ENCODE measurements around the gene PLPP4.

Gene PLPP4

DNA sequence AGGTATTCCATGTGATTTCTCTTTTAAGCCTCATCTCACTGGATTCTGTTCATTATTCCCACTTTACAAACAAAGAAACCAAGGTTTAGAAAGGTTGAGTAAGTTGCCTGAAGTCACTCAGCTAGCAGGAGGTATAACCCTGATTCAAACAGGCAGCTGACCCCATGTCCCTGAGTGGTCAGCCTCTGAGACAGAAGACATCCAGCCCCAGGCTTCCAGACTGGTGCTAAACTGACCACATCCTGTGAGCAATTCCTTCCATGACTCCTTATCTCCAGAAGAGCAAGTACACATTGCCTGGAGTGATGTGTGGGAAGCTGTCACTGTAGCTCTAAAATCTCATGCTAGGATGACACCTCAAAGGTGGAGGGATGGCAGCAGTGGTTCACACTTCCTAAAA, 3.7 kb downstream of the PLPP4 start:
- H3K4me3 ChIP-seq (replicated peaks; ENCODE audit: low read depth, low read length): no peak overlapping the region
- DNase-seq (ENCODE audit: low read depth): peak; percentile 84
- TF ChIP-seq, protein P1, sequence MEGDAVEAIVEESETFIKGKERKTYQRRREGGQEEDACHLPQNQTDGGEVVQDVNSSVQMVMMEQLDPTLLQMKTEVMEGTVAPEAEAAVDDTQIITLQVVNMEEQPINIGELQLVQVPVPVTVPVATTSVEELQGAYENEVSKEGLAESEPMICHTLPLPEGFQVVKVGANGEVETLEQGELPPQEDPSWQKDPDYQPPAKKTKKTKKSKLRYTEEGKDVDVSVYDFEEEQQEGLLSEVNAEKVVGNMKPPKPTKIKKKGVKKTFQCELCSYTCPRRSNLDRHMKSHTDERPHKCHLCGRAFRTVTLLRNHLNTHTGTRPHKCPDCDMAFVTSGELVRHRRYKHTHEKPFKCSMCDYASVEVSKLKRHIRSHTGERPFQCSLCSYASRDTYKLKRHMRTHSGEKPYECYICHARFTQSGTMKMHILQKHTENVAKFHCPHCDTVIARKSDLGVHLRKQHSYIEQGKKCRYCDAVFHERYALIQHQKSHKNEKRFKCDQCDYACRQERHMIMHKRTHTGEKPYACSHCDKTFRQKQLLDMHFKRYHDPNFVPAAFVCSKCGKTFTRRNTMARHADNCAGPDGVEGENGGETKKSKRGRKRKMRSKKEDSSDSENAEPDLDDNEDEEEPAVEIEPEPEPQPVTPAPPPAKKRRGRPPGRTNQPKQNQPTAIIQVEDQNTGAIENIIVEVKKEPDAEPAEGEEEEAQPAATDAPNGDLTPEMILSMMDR (IDR thresholded peaks at IDR 0.05; ENCODE audit: low read length, missing control alignments): no peak

DNA sequence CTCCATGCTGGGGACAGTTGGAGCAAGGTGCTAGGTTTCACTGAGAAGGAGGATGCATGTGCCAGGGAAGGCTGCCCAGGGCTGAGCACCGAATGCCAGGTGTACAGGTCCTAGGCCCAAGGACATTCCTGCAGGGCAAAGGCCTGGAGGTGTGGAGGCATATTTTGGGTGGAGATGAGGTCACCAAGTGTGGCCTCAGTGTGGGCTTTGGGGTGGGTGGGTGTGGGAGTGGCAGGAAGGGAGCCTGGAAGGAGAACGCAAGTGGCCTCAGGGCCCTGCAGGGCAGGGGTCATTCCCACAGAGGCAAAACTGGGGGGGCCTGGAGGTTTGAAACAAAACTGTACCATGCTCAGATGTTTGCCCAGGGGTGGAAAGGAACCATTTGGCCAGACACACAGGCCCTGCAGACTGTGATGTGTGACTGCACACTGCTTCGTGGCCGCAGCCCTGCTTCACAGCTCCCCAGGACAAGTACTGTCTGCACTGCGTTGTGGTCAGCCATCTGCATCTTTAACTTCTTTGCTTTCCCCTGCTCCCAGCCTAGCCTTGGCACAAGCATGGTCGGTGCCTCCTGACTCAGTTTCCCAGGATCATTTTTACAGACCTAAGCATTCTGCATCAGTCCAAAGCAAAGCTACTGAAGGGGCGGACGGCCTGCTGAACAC, 5.1 kb downstream of the PLPP4 start:
- DNase-seq (ENCODE audit: low read depth): no peak
- H3K4me3 ChIP-seq (replicated peaks; ENCODE audit: low read depth, low read length): no peak overlapping the region
- TF ChIP-seq, protein P1 (IDR thresholded peaks at IDR 0.05; ENCODE audit: low read length, missing control alignments): no peak

DNA sequence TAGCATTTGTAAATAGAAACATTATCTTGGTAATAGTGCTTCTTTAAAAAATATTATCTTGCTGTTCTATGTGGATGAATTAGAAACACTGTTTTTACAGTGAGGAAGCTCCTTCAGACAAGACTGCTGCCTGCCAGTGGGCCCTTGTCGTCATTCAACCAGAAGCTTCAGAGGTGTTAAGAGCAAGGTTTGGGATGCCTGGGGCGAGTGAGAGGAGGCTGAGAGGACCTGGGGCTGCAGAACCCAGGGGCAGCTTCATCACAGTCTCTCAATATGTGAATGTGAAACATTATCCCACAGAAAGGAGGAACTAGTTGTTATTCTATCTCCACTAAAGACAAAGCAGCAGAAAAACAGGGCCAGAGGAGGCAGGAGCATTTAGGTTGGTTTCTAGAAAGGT, 8.1 kb downstream of the PLPP4 start:
- DNase-seq (ENCODE audit: low read depth): no peak
- TF ChIP-seq, protein P1 (IDR thresholded peaks at IDR 0.05; ENCODE audit: low read length, missing control alignments): no peak
- no peak overlapping the region for H3K4me3 ChIP-seq (replicated peaks; ENCODE audit: low read depth, low read length)

DNA sequence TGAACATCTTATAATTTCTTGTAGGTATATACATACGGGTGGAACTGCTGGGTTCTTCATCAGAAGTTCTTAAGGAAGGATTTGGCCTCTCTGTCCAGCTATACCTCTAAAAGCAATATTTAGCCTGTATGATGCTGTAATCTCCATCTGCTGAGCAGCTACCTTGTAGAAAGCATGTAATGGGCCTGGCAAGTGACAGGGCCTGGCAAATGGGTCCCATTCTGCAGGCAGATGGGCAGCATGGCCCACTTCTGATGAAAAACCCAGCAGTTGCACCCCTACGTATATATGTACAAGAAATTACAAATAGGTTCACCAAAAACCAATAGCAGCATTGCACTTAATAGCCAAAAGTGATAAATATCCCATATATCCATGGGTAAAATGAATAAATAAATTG, 9.0 kb downstream of the PLPP4 start:
- TF ChIP-seq, protein P1 (IDR thresholded peaks at IDR 0.05; ENCODE audit: low read length, missing control alignments): no peak
- no peak for DNase-seq (ENCODE audit: low read depth)
- no peak overlapping the region for H3K4me3 ChIP-seq (replicated peaks; ENCODE audit: low read depth, low read length)

DNA sequence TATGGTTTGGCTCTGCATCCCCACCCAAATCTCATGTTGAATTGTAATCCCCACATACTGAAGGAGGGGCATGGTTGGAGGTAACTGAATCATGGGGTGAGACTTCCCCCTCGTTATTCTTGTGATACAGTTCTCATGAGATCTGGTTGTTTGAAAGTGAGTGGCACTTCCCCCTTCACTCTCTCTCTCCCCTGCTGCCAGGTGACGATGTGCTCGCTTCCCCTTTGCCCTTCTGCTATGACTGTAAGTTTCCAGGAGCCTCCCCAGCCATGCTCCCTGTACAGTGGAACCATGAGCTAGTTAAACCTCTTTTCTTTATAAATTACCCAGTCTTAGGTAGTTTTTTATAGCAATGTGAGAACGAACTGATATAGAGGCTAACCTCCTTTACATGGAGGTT, 16.6 kb downstream of the PLPP4 start:
- no peak for DNase-seq (ENCODE audit: low read depth)
- TF ChIP-seq, protein P1 (IDR thresholded peaks at IDR 0.05; ENCODE audit: low read length, missing control alignments): no peak
- no peak overlapping the region for H3K4me3 ChIP-seq (replicated peaks; ENCODE audit: low read depth, low read length)

DNA sequence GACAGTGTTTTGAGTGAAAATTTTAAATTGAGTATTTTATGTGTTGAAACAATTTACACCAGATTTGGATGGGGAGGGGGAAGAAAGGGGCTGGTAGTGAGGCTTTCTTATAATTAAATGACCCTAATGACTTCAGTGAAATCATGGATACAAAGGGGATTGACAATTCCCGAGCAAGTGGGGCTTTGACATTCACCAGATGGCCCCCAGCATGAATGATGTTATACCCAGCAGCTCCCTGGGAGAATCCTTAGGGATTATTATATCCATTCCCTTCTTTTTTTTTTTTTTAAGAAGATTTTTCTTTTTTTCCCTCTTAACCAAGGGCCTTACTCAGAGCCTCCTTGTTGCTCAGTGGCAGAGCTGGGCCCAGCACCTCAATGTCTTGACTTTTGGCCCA, 17.9 kb downstream of the PLPP4 start:
- H3K4me3 ChIP-seq (replicated peaks; ENCODE audit: low read depth, low read length): no peak overlapping the region
- TF ChIP-seq, protein P1 (IDR thresholded peaks at IDR 0.05; ENCODE audit: low read length, missing control alignments): no peak
- DNase-seq (ENCODE audit: low read depth): no peak
